GM12891 (cell line): ENCODE results near the gene DIABLO.

ENCODE experiments used
- DNase-seq: peaks from one replicate; pipeline ENCODE4 v3.0.0; 2011; ENCODE audit warnings: low spot score; ENCODE audit not compliant: insufficient read length
- FAIRE-seq: peaks from 2 replicates; lab custom pipeline; 2011; peaks lifted over from hg19 to GRCh38; lab: Jason Lieb, UNC
- PAX5 ChIP-seq: IDR thresholded peaks from 2 replicates; pipeline ENCODE4 v1.6.1; 2011; ENCODE audit warnings: low read length, moderate library complexity, mild to moderate bottlenecking; ENCODE audit not compliant: insufficient read depth, severe bottlenecking
- POLR2A ChIP-seq: IDR thresholded peaks from 2 replicates; pipeline ENCODE4 v1.6.1; 2011; ENCODE audit warnings: low read depth, low read length, control low read depth
- POLR2AphosphoS5 ChIP-seq: IDR thresholded peaks from 2 replicates; pipeline ENCODE4 v1.6.1; 2011; ENCODE audit warnings: low read depth, low read length, control low read depth
- POU2F2 ChIP-seq: IDR thresholded peaks from 2 replicates; pipeline ENCODE4 v1.6.1; 2011; ENCODE audit warnings: low read depth, mild to moderate bottlenecking, control low read depth, low read length, moderate library complexity
- SPI1 ChIP-seq: IDR thresholded peaks from 2 replicates; pipeline ENCODE4 v1.6.1; 2011; ENCODE audit warnings: low read depth, low read length, control low read depth
- TAF1 ChIP-seq: IDR thresholded peaks from 2 replicates; pipeline ENCODE4 v1.6.1; 2011; ENCODE audit warnings: low read depth, low read length, control low read depth

Gene DIABLO

DNA sequence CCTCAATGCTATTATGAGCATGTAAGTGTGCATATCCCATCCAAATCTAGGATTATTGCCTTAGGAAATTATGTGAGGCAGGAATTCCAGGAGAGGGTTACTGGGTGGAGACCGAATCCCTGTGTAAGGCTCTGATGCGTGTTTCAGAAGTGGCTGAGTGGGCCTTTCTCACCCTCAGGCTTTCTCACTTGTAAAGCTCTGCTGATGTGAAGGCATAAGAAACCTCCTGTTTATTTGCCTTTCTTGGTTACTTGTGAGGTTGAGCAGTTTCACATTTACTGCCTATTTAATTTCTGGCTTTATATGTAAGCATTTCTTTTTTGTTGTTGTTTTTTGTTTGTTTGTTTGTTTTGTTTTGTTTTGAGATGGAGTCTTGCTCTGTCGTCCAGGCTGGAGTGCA is 62.9 kb downstream of the DIABLO start:
- FAIRE-seq (no peak), DNase-seq (no peak)
- TF ChIP-seq TAF1 (no peak), SPI1 (no peak), PAX5 (no peak), POU2F2 (no peak), POLR2A (no peak), POLR2AphosphoS5 (no peak)

GRCh38 chr12:122161682-122162081 is 64.2 kb downstream of the DIABLO start:
- TF ChIP-seq PAX5, result no peak
- no peak for TF ChIP-seq POLR2AphosphoS5
- no peak for TF ChIP-seq POLR2A
- no peak for TF ChIP-seq TAF1
- TF ChIP-seq POU2F2, result no peak
- no peak for TF ChIP-seq SPI1
- FAIRE-seq, result no peak
- DNase-seq, result no peak

DNA sequence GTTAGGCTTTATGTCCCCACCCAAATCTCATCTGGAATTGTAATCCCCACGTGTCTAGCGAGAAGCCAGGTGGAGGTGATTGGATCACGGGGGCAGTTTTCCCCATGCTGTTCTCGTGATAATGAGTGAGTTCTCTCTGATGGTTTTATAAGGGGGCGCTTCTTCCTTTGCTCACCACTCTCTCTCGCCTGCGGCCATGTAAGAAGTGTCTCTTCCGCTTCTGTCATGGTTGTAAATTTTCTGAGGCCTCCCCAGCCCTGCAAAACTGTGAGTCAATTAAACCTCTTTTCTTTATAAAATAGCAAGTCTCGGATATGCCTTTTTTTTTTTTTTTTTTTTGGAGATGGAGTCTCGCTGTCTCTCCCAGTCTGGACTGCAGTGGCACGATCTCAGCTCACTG is 65.1 kb downstream of the DIABLO start:
- TF ChIP-seq POLR2AphosphoS5 (no peak), POLR2A (no peak), SPI1 (no peak), TAF1 (no peak), POU2F2 (no peak), PAX5 (no peak)
- FAIRE-seq, result no peak
- no peak for DNase-seq

DNA sequence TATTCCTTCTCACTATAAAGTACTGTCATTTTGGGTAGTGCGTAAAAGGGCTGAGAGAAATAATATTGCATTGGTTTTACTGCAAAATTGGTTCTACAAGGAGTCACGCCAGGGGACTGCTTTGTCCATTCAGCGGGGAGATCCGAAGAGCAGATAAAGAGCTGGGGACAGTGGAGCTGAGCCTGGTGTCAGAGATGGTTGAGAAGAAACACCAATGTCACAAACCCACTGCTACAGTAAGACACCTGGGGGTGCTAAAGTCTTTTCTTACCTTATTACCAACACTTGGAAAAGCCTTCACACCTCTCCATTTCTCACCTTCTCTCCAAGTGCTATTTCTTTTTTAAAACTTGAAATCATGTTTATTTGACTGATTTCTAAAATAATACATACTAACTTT is 66.0 kb downstream of the DIABLO start:
- no peak for TF ChIP-seq TAF1
- TF ChIP-seq SPI1, result no peak
- no peak for TF ChIP-seq POLR2A
- no peak for TF ChIP-seq PAX5
- no peak for TF ChIP-seq POU2F2
- FAIRE-seq (no peak), DNase-seq (no peak)

- FAIRE-seq (no peak), DNase-seq (no peak)
- TF ChIP-seq TAF1 (no peak), SPI1 (no peak), POU2F2 (no peak), POLR2A (no peak), PAX5 (no peak), POLR2AphosphoS5 (no peak)
Observed at GRCh38 chr12:122158700-122159285, 67.1 kb downstream of the DIABLO start.
